HG02885 (cell line): ENCODE data around the gene ERMN.
A peak's percentile ranks its signal among the peaks of the same experiment; 100 is the strongest.

Experiments
- ATAC-seq: cut with Tn5 transposase; IDR thresholded peaks from one replicate; pipeline ENCODE4 v1.9.1; 2021; ENCODE audit warnings: mild to moderate bottlenecking; ENCODE audit not compliant: unreplicated experiment, poor library complexity

ERMN gene

DNA sequence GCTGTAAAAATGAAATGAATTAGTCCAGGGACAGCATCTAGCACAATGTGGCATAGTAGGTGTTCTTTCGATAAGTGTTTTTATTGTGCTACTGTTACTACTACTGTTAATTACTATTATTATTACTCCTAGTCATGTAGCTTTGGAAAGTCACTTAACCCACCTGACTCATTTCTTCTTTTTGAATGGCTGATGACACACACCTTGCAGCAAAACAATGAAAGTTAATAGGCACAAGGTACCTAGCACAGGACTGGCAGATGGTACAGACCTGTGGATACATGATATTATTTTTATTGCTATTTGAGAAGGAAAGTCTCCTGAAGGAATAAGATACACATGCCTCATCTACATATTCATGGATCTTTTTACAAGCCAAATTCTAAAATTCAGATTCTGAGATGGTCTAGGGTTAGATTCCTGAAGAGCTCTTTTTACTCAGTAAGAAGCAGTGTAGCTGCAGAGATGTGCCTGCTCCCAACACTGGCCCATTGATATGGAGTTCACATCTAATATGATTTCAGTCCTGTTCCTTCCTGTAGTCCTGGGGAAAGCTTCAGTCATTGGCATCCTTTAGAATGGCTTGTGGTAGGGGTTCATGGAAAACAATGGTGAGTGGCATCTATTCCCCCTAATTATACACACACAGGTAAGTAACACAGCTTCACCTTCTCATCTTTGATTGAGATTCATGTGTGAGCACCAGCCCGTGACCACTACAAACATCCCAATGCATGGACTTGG, 7.9 kb upstream of the ERMN start:
- ATAC-seq, result no peak

DNA sequence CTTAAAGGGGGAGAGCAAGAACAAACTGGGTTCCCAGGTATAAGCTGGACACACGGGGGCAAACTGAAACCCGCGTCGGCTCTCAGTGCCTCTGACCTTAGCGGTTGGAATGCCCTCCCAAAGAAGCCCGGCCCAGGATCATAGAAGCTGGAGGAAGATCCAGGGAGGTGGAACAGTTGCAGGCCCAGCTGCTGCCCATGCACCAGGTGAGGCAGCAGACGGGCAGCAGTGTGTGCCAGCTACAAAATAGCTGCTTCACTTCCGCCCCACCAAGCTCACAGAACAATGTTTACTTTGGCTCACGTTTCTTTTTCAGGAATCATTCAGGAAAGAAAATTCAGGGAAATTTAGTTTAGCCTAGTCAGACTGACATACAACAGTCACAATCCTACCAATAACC, 3.9 kb upstream of the ERMN start:
- ATAC-seq, result no peak

DNA sequence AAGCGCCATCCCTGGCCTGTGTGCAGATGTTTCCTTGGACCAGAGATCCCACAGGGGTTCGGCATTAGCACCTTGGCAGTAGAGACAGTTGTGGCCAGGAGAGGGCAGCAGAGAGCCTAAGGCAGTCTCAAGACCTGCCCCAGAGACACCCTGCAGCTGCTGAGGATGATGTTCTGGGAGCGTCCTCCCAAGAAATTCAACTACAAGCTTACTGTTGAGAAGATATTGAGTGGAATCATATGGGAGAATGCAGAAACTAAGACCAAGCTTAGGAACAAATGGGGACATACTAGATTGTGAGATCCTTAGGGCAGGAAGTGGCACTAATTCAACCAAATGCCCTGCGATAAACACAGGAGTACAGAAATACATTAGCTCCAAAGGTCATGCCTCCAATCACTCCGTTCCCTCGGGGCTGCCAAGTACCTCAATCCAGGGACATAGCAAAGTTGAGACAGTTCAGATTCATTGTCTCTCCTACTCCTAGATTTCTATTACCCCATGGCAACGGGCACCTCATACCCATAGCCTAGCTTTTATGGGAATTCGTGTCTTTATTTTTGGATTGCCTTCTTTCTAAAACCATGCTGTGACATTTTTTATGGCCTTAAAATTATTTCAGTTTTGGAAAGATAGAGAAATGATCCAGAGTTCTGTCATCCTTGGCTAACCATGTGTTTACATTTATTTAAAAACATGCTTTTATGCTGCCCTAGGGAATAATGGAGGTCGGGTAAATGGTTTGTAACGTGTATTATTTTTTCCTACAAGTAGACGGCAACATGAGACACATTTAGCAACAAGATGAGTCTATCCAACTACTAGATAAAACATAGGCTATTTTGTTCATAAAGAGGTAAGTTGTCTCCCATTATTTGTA, 2.2 kb upstream of the ERMN start:
- peak; percentile 99 for ATAC-seq

GRCh38 chr2:157327200-157327599, 1.6 kb upstream of the ERMN start:
- peak; percentile 38 for ATAC-seq

DNA sequence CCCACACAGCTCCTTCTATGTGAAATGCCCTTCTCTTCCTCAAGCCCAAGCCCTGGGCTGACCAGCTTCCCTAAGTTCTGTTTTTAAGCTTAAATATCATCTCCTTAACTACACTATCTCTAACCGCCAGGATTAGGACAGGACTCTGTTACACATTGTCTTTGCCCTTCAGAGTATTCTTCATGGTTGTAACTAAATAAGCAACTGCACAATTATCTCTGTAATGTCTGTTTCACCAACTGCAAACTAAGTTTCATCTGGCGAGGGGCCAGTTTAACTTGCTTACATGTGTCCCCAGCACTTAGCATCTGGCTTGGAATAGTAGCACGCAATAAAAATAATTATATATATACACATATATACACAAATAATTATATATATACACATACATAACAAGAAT, 1.1 kb upstream of the ERMN start:
- ATAC-seq, result no peak

GRCh38 chr2:157324331-157324843, 1.2 kb downstream of the ERMN start:
- no peak for ATAC-seq

GRCh38 chr2:157322432-157322831, 3.2 kb downstream of the ERMN start:
- ATAC-seq, result no peak

- no peak for ATAC-seq
These were observed 4.2 kb downstream of the ERMN start for GRCh38 chr2:157321466-157321865.

GRCh38 chr2:157320409-157320808, 5.2 kb downstream of the ERMN start:
- ATAC-seq, result no peak

DNA sequence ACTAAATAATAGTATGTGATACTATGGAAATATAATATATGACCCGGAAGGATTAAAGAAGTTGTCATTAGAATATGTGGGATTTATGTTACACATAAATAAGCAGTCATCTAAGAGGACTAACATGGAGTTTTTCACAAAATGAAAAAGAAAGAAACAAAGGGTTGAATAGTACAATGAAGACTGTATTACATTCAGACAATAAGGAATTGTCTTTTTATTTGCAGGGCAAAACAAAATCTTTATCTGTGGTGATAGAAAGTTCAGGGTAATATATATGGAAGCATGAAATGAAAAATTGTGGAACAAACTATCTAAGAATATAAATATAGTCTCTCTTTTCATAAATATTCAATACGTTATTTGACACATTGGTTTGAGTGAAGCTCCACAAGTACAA, 5.8 kb downstream of the ERMN start:
- no peak for ATAC-seq

DNA sequence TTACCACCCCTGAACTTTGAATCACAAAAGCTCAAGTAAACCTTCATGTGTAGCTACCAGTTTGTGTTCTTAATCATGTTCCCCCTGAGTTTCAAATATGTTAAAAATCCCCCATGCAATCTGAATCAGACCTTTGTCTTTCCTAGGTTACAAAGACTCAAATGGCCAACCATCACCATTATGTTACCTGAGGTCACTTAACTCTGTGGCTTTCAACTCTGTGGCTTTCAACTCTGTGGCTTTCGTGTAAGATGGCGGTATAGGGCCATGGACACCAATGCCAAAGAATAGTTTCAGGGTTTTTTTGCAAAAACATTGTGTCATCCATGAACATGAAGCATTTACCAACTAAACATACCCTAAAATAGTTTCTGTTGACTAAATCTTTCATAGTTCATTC, 6.7 kb downstream of the ERMN start:
- ATAC-seq, result no peak

DNA sequence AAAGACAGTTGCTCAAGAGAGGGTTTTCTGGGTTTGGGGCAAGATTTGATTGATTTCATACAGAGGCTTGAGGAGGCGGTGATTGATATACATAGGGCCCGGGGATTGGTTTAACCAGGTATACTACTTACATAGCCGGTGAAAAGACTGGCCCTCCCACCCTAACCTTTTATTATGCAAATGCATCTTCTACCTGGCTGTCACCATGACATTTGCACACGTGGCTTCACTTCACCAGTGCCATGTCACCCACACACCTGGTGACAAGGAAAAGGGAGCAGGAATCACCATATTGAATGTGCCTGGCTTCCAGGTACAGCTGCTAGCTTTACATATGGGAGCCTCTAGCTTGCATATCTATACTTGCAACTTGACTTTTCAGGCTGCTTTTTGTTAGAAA, 9.7 kb downstream of the ERMN start:
- no peak for ATAC-seq

DNA sequence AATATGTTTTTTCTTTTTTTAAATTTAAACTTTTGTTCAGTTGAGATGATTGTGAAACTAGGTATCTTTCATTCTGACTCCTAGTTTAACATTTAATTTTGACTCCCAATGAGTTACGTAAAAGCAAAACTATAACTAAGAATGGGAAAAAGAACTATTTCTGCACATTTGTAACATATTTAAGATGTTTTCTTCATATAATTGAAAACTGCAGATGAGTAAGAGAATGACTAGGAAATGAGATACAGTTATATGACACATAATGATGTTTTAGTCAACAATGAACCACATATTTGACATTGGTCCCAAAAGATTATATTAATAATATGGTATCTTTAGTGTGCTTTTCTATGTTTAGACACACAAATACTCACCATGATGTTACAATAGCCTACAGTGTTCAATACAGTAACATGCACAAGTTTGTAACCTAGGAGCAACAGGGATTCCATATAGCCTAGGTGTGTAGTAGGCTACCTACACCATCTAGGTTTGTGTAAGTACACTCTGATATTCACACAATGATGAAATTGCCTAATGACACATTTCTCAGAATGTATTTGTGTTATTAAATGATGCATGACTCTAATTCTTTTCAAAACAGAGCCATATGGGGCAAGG, 12.6 kb downstream of the ERMN start:
- peak; percentile 49 for ATAC-seq

GRCh38 chr2:157311706-157312105, 13.9 kb downstream of the ERMN start:
- no peak for ATAC-seq

- ATAC-seq, result no peak
These were observed 15.7 kb downstream of the ERMN start for GRCh38 chr2:157309878-157310277.

DNA sequence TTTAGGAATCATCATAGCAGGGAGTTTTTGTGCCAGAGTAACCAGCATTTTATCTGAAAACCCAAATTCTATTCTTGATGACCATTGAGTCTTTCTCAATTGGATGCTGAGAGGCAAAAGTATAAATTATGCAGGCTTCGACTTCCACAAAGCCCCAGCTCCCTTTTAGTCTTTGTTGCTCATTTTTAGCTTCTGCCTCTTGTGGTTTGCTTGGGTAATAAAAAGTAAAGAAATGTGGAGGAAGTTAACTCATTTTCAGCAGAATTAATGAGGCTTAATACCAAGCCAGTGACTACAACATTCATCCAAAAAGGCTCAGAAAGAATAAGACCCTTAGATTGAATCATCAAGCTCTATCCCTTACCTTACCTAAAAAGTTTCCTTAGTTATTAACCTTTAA, 18.6 kb downstream of the ERMN start:
- no peak for ATAC-seq

- no peak for ATAC-seq
These were observed 19.9 kb downstream of the ERMN start for GRCh38 chr2:157305723-157306110.

DNA sequence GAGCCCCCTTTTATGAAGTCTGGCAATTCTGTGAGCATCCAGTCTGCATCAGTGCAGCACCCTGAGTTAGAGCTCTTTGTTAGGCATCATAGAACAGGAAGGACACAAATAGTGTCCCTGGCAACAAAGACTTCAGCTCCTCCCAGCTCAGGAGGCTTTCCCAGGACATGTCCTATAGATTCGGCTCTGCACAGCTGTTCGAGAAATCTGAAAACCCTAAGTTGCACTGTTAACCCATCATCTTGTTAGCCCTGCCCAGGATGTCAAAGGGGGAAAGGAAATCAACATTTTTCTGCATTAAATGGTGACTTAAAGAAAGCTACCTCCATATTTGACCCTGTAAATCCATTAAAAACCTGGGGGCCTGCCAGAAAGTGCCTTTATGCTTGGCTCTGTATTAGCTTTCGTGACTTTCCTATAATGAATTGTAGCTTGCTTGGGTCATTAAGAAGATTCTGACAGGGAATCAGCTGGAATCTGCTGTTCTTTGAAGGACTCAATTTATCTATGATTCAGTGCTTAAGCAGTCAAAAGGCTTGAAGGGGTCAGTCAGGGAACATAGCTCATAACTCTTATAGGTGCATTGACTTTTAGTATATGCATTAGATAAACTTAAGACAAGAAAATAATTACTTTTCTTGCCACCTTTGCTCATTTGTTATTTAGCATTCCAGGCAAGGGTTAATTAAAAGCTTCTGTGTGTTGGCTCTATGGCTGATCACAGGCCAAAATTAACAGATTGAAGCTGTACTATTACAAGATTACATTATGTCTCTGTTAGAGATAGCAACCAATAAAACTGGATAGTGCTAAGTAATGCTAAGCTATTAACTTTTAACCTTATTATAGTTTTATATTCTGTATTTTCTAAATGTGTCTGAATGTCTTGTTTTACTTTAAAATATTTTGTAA, 20.6 kb downstream of the ERMN start:
- ATAC-seq, result no peak

DNA sequence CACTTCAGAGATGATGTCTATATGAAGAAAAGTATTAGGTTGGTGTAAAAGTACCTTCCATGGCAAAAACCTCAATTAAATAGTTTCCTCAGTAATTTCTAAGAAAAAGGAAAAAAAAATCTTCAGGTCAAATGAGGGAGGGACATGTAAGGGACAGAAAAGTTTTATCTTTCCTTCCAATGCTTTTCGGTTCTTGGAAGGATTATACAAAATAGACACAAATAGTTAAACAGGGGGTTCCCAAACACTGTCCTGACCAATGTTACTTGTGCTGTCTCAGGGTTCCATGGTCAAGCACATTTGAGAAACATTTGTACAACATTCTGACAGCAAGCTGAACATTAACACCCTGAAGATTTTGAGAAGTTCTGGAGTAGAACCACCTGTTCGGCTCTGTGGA, 22.0 kb downstream of the ERMN start:
- no peak for ATAC-seq

- peak; percentile 87 for ATAC-seq
These were observed 23.0 kb downstream of the ERMN start for GRCh38 chr2:157302492-157303099.
